SK-N-SH (cell line): Measurements from ENCODE around the gene ZNF8.

Experiments
- CTCF ChIP-seq: fragments of 200-600 bp; sonication (generic); IDR thresholded peaks from 2 replicates; pipeline ENCODE4 v1.6.1; 2017; ENCODE audit warnings: antibody characterized with exemption, mild to moderate bottlenecking, moderate library complexity
- NRF1 ChIP-seq: IDR thresholded peaks from 2 replicates; pipeline ENCODE4 v1.6.1; 2012; ENCODE audit warnings: low read depth, mild to moderate bottlenecking, low read length

- TF ChIP-seq CTCF (no peak), NRF1 (no peak)
Measured at GRCh38 chr19:58291943-58292342, 13.2 kb downstream of the ZNF8 start.
